HG02884 (cell line): ENCODE results near the gene MS4A8.

Experiments
- ATAC-seq: cut with Tn5 transposase; IDR thresholded peaks from one replicate; pipeline ENCODE4 v1.9.1; 2021; ENCODE audit warnings: mild to moderate bottlenecking, moderate library complexity; ENCODE audit not compliant: unreplicated experiment

MS4A8 gene

GRCh38 chr11:60762851-60763691, 63.7 kb downstream of the MS4A8 start:
- peak; percentile 53 for ATAC-seq

GRCh38 chr11:60763692-60764369, 64.4 kb downstream of the MS4A8 start:
- no peak for ATAC-seq

GRCh38 chr11:60764879-60765278, 65.5 kb downstream of the MS4A8 start:
- no peak for ATAC-seq

- ATAC-seq, result no peak
Observed at GRCh38 chr11:60765355-60765754, 65.9 kb downstream of the MS4A8 start.
